ENCODE data around the gene PSMA6. TPM values are rescaled to one million over a fixed set of nuclear protein-coding genes. Genes with fewer than 3 reads are reported as not detected.

Gene PSMA6
- total RNA-seq, 1 experiment from 2014 or later: 210 TPM

DNA sequence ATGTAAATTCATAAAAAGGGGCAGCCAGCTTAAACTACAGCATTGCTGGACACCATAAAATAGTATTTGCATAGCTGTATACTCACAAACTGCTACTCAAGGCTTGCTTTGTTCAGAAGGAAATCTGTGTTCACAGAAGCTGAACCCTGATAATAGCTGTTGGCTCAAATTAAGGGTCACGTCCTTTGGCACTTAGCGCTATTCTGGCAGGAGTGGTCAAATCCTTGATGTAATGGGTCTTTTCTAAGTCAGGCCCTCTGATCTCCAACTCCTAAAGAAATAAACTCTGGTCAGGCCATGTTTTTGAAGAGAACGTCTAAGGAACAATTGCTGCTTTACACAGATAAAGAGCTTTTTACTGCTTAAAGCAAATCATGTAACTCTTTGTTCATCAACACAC lies 12.8 kb upstream of the PSMA6 start (continued):
- TF ChIP-seq FOXK1 (CRISPR knock-in tag; IDR thresholded peaks at IDR 0.05) (no peak), ZNF671 (CRISPR knock-in tag; IDR thresholded peaks at IDR 0.05) (no peak), SP1 (CRISPR knock-in tag; conservative IDR thresholded peaks at IDR 0.05) (no peak), NR2C2 (CRISPR knock-in tag; IDR thresholded peaks at IDR 0.05) (no peak)
- TF ChIP-seq, protein P1, sequence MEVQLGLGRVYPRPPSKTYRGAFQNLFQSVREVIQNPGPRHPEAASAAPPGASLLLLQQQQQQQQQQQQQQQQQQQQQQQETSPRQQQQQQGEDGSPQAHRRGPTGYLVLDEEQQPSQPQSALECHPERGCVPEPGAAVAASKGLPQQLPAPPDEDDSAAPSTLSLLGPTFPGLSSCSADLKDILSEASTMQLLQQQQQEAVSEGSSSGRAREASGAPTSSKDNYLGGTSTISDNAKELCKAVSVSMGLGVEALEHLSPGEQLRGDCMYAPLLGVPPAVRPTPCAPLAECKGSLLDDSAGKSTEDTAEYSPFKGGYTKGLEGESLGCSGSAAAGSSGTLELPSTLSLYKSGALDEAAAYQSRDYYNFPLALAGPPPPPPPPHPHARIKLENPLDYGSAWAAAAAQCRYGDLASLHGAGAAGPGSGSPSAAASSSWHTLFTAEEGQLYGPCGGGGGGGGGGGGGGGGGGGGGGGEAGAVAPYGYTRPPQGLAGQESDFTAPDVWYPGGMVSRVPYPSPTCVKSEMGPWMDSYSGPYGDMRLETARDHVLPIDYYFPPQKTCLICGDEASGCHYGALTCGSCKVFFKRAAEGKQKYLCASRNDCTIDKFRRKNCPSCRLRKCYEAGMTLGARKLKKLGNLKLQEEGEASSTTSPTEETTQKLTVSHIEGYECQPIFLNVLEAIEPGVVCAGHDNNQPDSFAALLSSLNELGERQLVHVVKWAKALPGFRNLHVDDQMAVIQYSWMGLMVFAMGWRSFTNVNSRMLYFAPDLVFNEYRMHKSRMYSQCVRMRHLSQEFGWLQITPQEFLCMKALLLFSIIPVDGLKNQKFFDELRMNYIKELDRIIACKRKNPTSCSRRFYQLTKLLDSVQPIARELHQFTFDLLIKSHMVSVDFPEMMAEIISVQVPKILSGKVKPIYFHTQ (CRISPR knock-in tag; IDR thresholded peaks at IDR 0.05): no peak

DNA sequence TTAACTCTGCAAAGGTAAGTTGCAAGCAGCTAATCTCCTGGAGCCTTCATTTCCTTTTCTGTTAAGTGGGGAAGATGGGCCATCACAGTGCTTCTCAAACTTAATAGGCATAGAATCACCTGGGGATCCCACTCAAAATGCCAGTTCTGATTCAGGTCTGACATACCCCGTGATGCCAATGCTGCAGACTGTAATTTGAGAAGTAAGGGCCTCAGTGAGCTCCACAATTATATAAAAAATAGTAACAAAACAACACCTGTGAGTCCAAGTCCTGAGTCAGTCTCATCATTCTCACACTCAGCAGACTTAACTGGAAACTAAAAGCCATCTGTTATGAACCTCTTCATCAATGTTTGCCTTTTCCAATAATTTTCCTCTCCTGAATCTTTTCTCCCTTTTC lies 10.8 kb upstream of the PSMA6 start:
- DNase-seq (ENCODE audit: low spot score): no peak
- Mint-ChIP-seq H3K4me3 (no peak overlapping the region), H3K4me1 (peaks cover 12% of the 10 kb centered on the region), H3K9me3 (no peaks in the 10 kb centered on the region), H3K36me3 (peaks cover 3% of the 10 kb centered on the region; the same call in 1 of the 2 replicates), H3K27ac (no peak overlapping the region), H3K27me3 (ENCODE audit: low read depth) (no peaks in the 10 kb centered on the region)
- CTCF ChIA-PET: no interaction called here
- no peak for ATAC-seq
- no peak for TF ChIP-seq SMAD3 (CRISPR knock-in tag; IDR thresholded peaks at IDR 0.05; ENCODE audit: borderline replicate concordance)
- TF ChIP-seq, protein P2, sequence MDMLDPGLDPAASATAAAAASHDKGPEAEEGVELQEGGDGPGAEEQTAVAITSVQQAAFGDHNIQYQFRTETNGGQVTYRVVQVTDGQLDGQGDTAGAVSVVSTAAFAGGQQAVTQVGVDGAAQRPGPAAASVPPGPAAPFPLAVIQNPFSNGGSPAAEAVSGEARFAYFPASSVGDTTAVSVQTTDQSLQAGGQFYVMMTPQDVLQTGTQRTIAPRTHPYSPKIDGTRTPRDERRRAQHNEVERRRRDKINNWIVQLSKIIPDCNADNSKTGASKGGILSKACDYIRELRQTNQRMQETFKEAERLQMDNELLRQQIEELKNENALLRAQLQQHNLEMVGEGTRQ (CRISPR knock-in tag; IDR thresholded peaks at IDR 0.05): no peak
- TF ChIP-seq, protein P3, sequence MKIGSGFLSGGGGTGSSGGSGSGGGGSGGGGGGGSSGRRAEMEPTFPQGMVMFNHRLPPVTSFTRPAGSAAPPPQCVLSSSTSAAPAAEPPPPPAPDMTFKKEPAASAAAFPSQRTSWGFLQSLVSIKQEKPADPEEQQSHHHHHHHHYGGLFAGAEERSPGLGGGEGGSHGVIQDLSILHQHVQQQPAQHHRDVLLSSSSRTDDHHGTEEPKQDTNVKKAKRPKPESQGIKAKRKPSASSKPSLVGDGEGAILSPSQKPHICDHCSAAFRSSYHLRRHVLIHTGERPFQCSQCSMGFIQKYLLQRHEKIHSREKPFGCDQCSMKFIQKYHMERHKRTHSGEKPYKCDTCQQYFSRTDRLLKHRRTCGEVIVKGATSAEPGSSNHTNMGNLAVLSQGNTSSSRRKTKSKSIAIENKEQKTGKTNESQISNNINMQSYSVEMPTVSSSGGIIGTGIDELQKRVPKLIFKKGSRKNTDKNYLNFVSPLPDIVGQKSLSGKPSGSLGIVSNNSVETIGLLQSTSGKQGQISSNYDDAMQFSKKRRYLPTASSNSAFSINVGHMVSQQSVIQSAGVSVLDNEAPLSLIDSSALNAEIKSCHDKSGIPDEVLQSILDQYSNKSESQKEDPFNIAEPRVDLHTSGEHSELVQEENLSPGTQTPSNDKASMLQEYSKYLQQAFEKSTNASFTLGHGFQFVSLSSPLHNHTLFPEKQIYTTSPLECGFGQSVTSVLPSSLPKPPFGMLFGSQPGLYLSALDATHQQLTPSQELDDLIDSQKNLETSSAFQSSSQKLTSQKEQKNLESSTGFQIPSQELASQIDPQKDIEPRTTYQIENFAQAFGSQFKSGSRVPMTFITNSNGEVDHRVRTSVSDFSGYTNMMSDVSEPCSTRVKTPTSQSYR (CRISPR knock-in tag; IDR thresholded peaks at IDR 0.05): no peak
- TF ChIP-seq ZNF416 (CRISPR knock-in tag; IDR thresholded peaks at IDR 0.05): no peak
- TF ChIP-seq OVOL2 (CRISPR knock-in tag; IDR thresholded peaks at IDR 0.05; ENCODE audit: borderline replicate concordance): no peak
- TF ChIP-seq ZNF423 (CRISPR knock-in tag; IDR thresholded peaks at IDR 0.05): no peak
- no peak for TF ChIP-seq ATF1 (CRISPR knock-in tag; IDR thresholded peaks at IDR 0.05)
- TF ChIP-seq, protein P4, sequence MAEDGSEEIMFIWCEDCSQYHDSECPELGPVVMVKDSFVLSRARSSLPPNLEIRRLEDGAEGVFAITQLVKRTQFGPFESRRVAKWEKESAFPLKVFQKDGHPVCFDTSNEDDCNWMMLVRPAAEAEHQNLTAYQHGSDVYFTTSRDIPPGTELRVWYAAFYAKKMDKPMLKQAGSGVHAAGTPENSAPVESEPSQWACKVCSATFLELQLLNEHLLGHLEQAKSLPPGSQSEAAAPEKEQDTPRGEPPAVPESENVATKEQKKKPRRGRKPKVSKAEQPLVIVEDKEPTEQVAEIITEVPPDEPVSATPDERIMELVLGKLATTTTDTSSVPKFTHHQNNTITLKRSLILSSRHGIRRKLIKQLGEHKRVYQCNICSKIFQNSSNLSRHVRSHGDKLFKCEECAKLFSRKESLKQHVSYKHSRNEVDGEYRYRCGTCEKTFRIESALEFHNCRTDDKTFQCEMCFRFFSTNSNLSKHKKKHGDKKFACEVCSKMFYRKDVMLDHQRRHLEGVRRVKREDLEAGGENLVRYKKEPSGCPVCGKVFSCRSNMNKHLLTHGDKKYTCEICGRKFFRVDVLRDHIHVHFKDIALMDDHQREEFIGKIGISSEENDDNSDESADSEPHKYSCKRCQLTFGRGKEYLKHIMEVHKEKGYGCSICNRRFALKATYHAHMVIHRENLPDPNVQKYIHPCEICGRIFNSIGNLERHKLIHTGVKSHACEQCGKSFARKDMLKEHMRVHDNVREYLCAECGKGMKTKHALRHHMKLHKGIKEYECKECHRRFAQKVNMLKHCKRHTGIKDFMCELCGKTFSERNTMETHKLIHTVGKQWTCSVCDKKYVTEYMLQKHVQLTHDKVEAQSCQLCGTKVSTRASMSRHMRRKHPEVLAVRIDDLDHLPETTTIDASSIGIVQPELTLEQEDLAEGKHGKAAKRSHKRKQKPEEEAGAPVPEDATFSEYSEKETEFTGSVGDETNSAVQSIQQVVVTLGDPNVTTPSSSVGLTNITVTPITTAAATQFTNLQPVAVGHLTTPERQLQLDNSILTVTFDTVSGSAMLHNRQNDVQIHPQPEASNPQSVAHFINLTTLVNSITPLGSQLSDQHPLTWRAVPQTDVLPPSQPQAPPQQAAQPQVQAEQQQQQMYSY (CRISPR knock-in tag; IDR thresholded peaks at IDR 0.05): no peak
- POLR2A ChIA-PET: interaction anchor here (0.5 kb wide), 1 partner anchor 135 kb away, joined by 4 read pairs; no protein-coding TSS in a partner anchor

DNA sequence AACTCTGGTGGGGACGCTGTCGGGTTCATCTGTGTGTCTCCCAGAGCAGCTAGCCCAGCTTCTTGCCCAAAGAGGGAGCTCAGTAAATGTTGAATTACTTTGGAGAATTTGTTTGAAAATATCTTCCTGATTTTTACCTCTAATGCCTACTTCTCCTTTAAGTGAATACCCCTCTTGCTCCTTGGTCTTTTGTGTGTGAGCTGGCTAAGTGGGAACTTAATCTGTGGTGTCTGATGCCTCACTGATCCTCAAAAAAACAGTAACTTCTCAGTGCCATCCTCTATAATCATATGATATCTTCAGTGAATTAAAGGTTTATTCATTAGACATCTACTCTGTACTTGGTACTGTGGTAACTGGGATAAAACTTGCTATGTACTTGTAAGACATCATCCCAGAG lies 7.7 kb upstream of the PSMA6 start:
- no peak overlapping the region for H3K27ac Mint-ChIP-seq
- TF ChIP-seq ZNF671 (CRISPR knock-in tag; IDR thresholded peaks at IDR 0.05) (no peak), ZNF423 (CRISPR knock-in tag; IDR thresholded peaks at IDR 0.05) (no peak)
- TF ChIP-seq, protein P5, sequence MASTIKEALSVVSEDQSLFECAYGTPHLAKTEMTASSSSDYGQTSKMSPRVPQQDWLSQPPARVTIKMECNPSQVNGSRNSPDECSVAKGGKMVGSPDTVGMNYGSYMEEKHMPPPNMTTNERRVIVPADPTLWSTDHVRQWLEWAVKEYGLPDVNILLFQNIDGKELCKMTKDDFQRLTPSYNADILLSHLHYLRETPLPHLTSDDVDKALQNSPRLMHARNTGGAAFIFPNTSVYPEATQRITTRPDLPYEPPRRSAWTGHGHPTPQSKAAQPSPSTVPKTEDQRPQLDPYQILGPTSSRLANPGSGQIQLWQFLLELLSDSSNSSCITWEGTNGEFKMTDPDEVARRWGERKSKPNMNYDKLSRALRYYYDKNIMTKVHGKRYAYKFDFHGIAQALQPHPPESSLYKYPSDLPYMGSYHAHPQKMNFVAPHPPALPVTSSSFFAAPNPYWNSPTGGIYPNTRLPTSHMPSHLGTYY (CRISPR knock-in tag; IDR thresholded peaks at IDR 0.05): no peak
- ChIA-PET CTCF (interaction anchor here (0.6 kb wide), 1 partner anchor 55 kb away, joined by 3 read pairs; no protein-coding TSS in a partner anchor), POLR2A (no interaction called here)
- no peaks in the 10 kb centered on the region for H3K9me3 Mint-ChIP-seq
- H3K27me3 Mint-ChIP-seq (ENCODE audit: low read depth): no peaks in the 10 kb centered on the region
- ATAC-seq: no peak
- no peaks in the 10 kb centered on the region; the same call in 1 of the 2 replicates for H3K4me1 Mint-ChIP-seq
- H3K4me3 Mint-ChIP-seq: no peak overlapping the region
- peaks cover 3% of the 10 kb centered on the region; the same call in 1 of the 2 replicates for H3K36me3 Mint-ChIP-seq
- DNase-seq (ENCODE audit: low spot score): no peak
